WTC11 (cell line): ENCODE results near the gene RMND5A.

Source experiments
- ATF1 ChIP-seq: sonication (generic); formaldehyde crosslinking; IDR thresholded peaks from 2 replicates; pipeline ENCODE4 v1.8.1; 2023; ENCODE audit warnings: mild to moderate bottlenecking, moderate library complexity, missing genetic modification reagents
- CTCF ChIP-seq: fragments of 200-600 bp; IDR thresholded peaks from 2 replicates; pipeline ENCODE4 v1.8.0; 2022; ENCODE audit warnings: antibody characterized with exemption
- ETV6 ChIP-seq: sonication (generic); formaldehyde crosslinking; IDR thresholded peaks from 2 replicates; pipeline ENCODE4 v1.8.1; 2022; ENCODE audit warnings: mild to moderate bottlenecking, missing genetic modification reagents
- NFYB ChIP-seq: sonication (generic); formaldehyde crosslinking; conservative IDR thresholded peaks from 2 replicates; pipeline ENCODE4 v1.8.0; 2022; ENCODE audit warnings: low read depth, missing genetic modification reagents
- ZNF121 ChIP-seq: sonication (generic); formaldehyde crosslinking; IDR thresholded peaks from 2 replicates; pipeline ENCODE4 v1.8.0; 2023; ENCODE audit warnings: missing genetic modification reagents
- TF ChIP-seq, protein P1 (sequence below): sonication (generic); formaldehyde crosslinking; IDR thresholded peaks from 2 replicates; pipeline ENCODE4 v1.8.1; 2023; ENCODE audit warnings: mild to moderate bottlenecking, missing genetic modification reagents, moderate library complexity

GRCh38 chr2:86746939-86747338 lies 26.8 kb downstream of the RMND5A start:
- TF ChIP-seq NFYB (CRISPR knock-in tag) = no peak
- TF ChIP-seq, protein P1, sequence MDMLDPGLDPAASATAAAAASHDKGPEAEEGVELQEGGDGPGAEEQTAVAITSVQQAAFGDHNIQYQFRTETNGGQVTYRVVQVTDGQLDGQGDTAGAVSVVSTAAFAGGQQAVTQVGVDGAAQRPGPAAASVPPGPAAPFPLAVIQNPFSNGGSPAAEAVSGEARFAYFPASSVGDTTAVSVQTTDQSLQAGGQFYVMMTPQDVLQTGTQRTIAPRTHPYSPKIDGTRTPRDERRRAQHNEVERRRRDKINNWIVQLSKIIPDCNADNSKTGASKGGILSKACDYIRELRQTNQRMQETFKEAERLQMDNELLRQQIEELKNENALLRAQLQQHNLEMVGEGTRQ (CRISPR knock-in tag) = no peak
- no peak for TF ChIP-seq ZNF121 (CRISPR knock-in tag)
- no peak for TF ChIP-seq ATF1 (CRISPR knock-in tag)
- TF ChIP-seq CTCF = no peak
- TF ChIP-seq ETV6 (CRISPR knock-in tag) = no peak
